ENCODE data around the gene CEMIP. TPM values are rescaled to one million over a fixed set of nuclear protein-coding genes. Genes with fewer than 3 reads are reported as not detected.

Gene CEMIP
- polyA plus RNA-seq, 1 of the 3 experiments (the other 2 are of a cell fraction): 27.8 TPM

- TF ChIP-seq ZBTB33 (IDR thresholded peaks at IDR 0.05; ENCODE audit: borderline replicate concordance, low read depth) (no peak), CHD2 (IDR thresholded peaks at IDR 0.05; ENCODE audit: low read length, partially characterized antibody) (no peak), NFIC (IDR thresholded peaks at IDR 0.05; ENCODE audit: borderline replicate concordance) (no peak), CTCF (IDR thresholded peaks at IDR 0.05) (no peak)
Observed at GRCh38 chr15:80819001-80819400, 39.8 kb downstream of the CEMIP start (continued).

- no peak overlapping the region for H3K4me3 ChIP-seq (ENCODE audit: low read depth in 2 of 2, low read length in 1 of 2)
- no peaks in the 10 kb centered on the region for H3K4me1 ChIP-seq (ENCODE audit: control insufficient read depth in 1 of 2, insufficient read depth in 2 of 2, low read depth in 1 of 2, low read length in 1 of 2)
- WGBS (ENCODE audit: low lambda C conversion rate): 58% methylated on average over 3 of the region's 3 CpGs
- H3K27ac ChIP-seq (ENCODE audit: low read depth in 2 of 2, low read length in 1 of 2): no peak overlapping the region
- DNase-seq: no peak
- no peak overlapping the region for H3K9ac ChIP-seq
- no peaks in the 10 kb centered on the region for H4K20me1 ChIP-seq (ENCODE audit: insufficient read depth)
- CTCF ChIA-PET: no interaction called here
- no peak for TF ChIP-seq TAF1 (IDR thresholded peaks at IDR 0.05; ENCODE audit: borderline replicate concordance, low read depth, low read length)
- no peaks in the 10 kb centered on the region for H3K9me2 ChIP-seq
- H3K27me3 ChIP-seq (ENCODE audit: insufficient read depth): no peaks in the 10 kb centered on the region
- H3K9me3 ChIP-seq: no peaks in the 10 kb centered on the region
- no peaks in the 10 kb centered on the region for H3K79me2 ChIP-seq (ENCODE audit: insufficient read depth)
- H3K4me2 ChIP-seq: no peak overlapping the region
- POLR2A ChIA-PET: no interaction called here
- H2AFZ ChIP-seq (ENCODE audit: low read depth): no peak overlapping the region
- no peaks in the 10 kb centered on the region for H3F3A ChIP-seq (replicated peaks; ENCODE audit: insufficient read depth)
- peaks cover 0 to 3% of the 10 kb centered on the region in 2 experiments for H3K36me3 ChIP-seq (replicated peaks in 1 of 2; ENCODE audit: control insufficient read depth in 1 of 2, insufficient read depth in 2 of 2, low read length in 1 of 2)
Observed at GRCh38 chr15:80820092-80820491, 40.9 kb downstream of the CEMIP start.

GRCh38 chr15:80822256-80822655 lies 43.1 kb downstream of the CEMIP start:
- Histone ChIP-seq H3K27me3 (ENCODE audit: insufficient read depth) (no peaks in the 10 kb centered on the region), H3K9me2 (no peaks in the 10 kb centered on the region), H3K79me2 (ENCODE audit: insufficient read depth) (no peaks in the 10 kb centered on the region), H3K27ac (ENCODE audit: low read depth in 2 of 2, low read length in 1 of 2) (no peak overlapping the region), H2AFZ (ENCODE audit: low read depth) (no peak overlapping the region), H3K9me3 (no peaks in the 10 kb centered on the region), H3F3A (replicated peaks; ENCODE audit: insufficient read depth) (no peaks in the 10 kb centered on the region), H3K4me1 (ENCODE audit: control insufficient read depth in 1 of 2, insufficient read depth in 2 of 2, low read depth in 1 of 2, low read length in 1 of 2) (peaks cover 0 to 6% of the 10 kb centered on the region in 2 experiments; a peak in 2 of 4 replicates), H3K9ac (no peak overlapping the region), H4K20me1 (ENCODE audit: insufficient read depth) (no peaks in the 10 kb centered on the region), H3K4me2 (no peak overlapping the region), H3K4me3 (ENCODE audit: low read depth in 2 of 2, low read length in 1 of 2) (no peak overlapping the region), H3K36me3 (replicated peaks in 1 of 2; ENCODE audit: control insufficient read depth in 1 of 2, insufficient read depth in 2 of 2, low read length in 1 of 2) (no peaks in the 10 kb centered on the region)
- ChIA-PET CTCF (interaction anchor here (0.6 to 1.8 kb wide), 5 partner anchors 34 to 586 kb away, joined by 3 to 7 read pairs (median 3); partner anchors contain the start of gene CEMIP), POLR2A (no interaction called here)
- no peak for DNase-seq
- WGBS (ENCODE audit: low lambda C conversion rate): 56% methylated on average over 2 of the region's 3 CpGs
- TF ChIP-seq FOXM1 (IDR thresholded peaks at IDR 0.05; ENCODE audit: low read depth): no peak
- no peak for TF ChIP-seq TCF12 (IDR thresholded peaks at IDR 0.05)
- TF ChIP-seq NRF1 (IDR thresholded peaks at IDR 0.05; ENCODE audit: low read depth, low read length): no peak
- TF ChIP-seq GABPA (IDR thresholded peaks at IDR 0.05; ENCODE audit: low read depth): no peak
- TF ChIP-seq POLR2AphosphoS5 (IDR thresholded peaks at IDR 0.05; ENCODE audit: low read depth, low read length): no peak
- no peak for TF ChIP-seq CTCF (IDR thresholded peaks at IDR 0.05)
- no peak for TF ChIP-seq IRF3 (IDR thresholded peaks at IDR 0.05; ENCODE audit: low read depth, low read length)
- TF ChIP-seq YY1 (IDR thresholded peaks at IDR 0.05; ENCODE audit: low read depth): no peak
- TF ChIP-seq MXI1 (IDR thresholded peaks at IDR 0.05; ENCODE audit: low read depth, low read length): no peak
- no peak for TF ChIP-seq NFIC (IDR thresholded peaks at IDR 0.05; ENCODE audit: borderline replicate concordance)
- TF ChIP-seq MEF2A (IDR thresholded peaks at IDR 0.05; ENCODE audit: borderline replicate concordance, low read depth): no peak
- TF ChIP-seq ZBTB33 (IDR thresholded peaks at IDR 0.05; ENCODE audit: borderline replicate concordance, low read depth): no peak
